ENCODE results near the gene RALGDS. TPM values are rescaled to one million over a fixed set of nuclear protein-coding genes. Genes with fewer than 3 reads are reported as not detected.

The RALGDS gene
- total and polyA plus RNA-seq, 2 donors (not counting 1 experiment from before 2014, with no cell fraction given): 62.4 to 88.0 TPM

DNA sequence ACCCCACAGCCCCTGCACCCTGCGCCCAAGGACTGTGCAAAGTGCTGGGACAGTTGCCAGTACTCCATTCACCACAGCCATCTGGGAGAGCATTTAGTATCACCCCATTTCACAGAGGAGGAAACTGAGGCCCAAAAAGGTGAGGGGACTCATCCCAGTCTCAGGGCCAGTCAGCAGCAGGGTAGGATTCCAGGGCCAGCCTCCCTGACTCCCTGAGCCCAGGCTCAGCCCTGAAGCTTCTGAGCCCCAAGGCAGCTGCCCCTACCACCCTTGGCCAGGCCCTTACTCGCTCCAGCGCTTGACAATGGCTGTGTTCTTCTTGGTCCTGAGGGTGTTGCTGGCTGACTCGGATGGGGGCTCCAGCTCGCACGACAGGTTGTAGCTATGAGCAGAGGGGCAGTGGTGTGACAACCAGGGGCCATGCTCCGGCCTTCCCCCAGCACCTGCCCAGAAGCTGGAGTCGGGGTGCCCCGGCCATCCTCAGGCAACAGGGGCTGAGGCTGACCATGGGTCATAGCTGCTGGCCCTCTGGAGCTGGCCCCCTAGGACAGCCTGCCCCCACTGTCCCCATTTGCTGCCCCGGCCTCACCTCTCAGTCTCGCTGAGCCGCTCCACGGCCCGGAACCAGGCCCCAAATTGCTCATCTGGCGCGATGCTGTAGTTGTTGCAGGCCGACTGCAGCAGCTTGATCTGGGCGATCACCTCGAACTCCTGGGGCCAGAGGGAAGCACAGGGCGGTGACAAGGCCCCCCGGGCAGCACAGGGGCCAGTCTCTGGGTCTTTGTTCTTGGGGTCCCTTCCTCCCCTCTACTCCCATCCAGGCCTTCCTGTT is 18.6 kb downstream of the RALGDS start:
- no peak overlapping the region for H3K4me2 ChIP-seq (replicated peaks; ENCODE audit: low read depth, low read length, poor library complexity, severe bottlenecking)
- TF ChIP-seq EZH2 (IDR thresholded peaks at IDR 0.05; ENCODE audit: borderline replicate concordance, insufficient read depth, low read depth, low read length, poor library complexity, severe bottlenecking): no peak
- TF ChIP-seq, protein P1, sequence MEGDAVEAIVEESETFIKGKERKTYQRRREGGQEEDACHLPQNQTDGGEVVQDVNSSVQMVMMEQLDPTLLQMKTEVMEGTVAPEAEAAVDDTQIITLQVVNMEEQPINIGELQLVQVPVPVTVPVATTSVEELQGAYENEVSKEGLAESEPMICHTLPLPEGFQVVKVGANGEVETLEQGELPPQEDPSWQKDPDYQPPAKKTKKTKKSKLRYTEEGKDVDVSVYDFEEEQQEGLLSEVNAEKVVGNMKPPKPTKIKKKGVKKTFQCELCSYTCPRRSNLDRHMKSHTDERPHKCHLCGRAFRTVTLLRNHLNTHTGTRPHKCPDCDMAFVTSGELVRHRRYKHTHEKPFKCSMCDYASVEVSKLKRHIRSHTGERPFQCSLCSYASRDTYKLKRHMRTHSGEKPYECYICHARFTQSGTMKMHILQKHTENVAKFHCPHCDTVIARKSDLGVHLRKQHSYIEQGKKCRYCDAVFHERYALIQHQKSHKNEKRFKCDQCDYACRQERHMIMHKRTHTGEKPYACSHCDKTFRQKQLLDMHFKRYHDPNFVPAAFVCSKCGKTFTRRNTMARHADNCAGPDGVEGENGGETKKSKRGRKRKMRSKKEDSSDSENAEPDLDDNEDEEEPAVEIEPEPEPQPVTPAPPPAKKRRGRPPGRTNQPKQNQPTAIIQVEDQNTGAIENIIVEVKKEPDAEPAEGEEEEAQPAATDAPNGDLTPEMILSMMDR (IDR thresholded peaks at IDR 0.05): no peak
- 96% methylated on average over 20 of the region's 21 CpGs for WGBS (ENCODE audit: insufficient coverage)
- intact Hi-C loops (cut with micrococcal nuclease): loop anchor here (1.0 kb wide), 4 partner anchors 19 to 78 kb away; partner anchors contain the start of gene RALGDS
- CTCF ChIA-PET: interaction anchor here (0.8 to 26.5 kb wide), 13 partner anchors 9 to 83 kb away, joined by 3 to 599 read pairs (median 6); partner anchors contain the start of gene RALGDS
- ATAC-seq (ENCODE audit: low read depth) (no peak), DNase-seq (peak; percentile 22)
- POLR2A ChIA-PET: interaction anchor here (1.2 kb wide), 1 partner anchor 45 kb away, joined by 4 read pairs; no protein-coding TSS in a partner anchor
- H3K4me1 ChIP-seq (ENCODE audit: control insufficient read depth in 2 of 2, insufficient read depth in 2 of 2, low read length in 2 of 2): no peaks in the 10 kb centered on the region
- no peaks in the 10 kb centered on the region for H3K27me3 Mint-ChIP-seq
- no peaks in the 10 kb centered on the region for H3K4me1 Mint-ChIP-seq
- H3K9ac ChIP-seq (ENCODE audit: low read length): no peak overlapping the region
- H2AFZ ChIP-seq (ENCODE audit: insufficient read depth, low read depth, low read length, poor library complexity, severe bottlenecking): no peak overlapping the region
- no peaks in the 10 kb centered on the region for H3K79me2 ChIP-seq (ENCODE audit: control insufficient read depth, insufficient read depth, low read length)
- H3K36me3 ChIP-seq (replicated peaks in 1 of 2; ENCODE audit: control extremely low read depth in 1 of 2, control insufficient read depth in 1 of 2, extremely low read depth in 1 of 2, insufficient read depth in 2 of 2, low read length in 1 of 2): peaks cover 0 to 78% of the 10 kb centered on the region in 2 experiments
- H3K9me3 Mint-ChIP-seq (ENCODE audit: insufficient read depth): no peaks in the 10 kb centered on the region
- H4K20me1 ChIP-seq (ENCODE audit: control insufficient read depth, insufficient read depth, low read length, poor library complexity, severe bottlenecking): no peaks in the 10 kb centered on the region
- no peak overlapping the region for H3K4me3 Mint-ChIP-seq
- H3K27ac ChIP-seq (ENCODE audit: low read length in 2 of 2): no peak overlapping the region
- no peaks in the 10 kb centered on the region for H3K27me3 ChIP-seq (replicated peaks in 1 of 4; ENCODE audit: control extremely low read depth in 1 of 4, control insufficient read depth in 3 of 4, insufficient read depth in 4 of 4, low read length in 3 of 4)
- H3K4me3 ChIP-seq (ENCODE audit: control extremely low read depth in 1 of 5, extremely low read depth in 1 of 5, insufficient read depth in 1 of 5, low read depth in 2 of 5, low read length in 4 of 5): no peak overlapping the region
- H3K9me3 ChIP-seq (ENCODE audit: control extremely low read depth in 1 of 3, control insufficient read depth in 2 of 3, insufficient read depth in 1 of 3, low read length in 2 of 3): peaks cover 0 to 5% (median 0%) of the 10 kb centered on the region in 3 donors
- no peak overlapping the region for H3K27ac Mint-ChIP-seq
